Endometrium (tissue), 2 donors: ENCODE measurements around the gene GNB1L.
"Not testable (repeated sequence)": the region's sequence is repeated elsewhere in the genome, so short reads cannot be mapped to it uniquely, and the experiment has no call there.

Experiments
- FAIRE-seq: peaks from 2 replicates; lab custom pipeline; 2012; peaks lifted over from hg19 to GRCh38; lab: Jason Lieb, UNC
- donor health status: control.
- donor health status: control.

The GNB1L gene

DNA sequence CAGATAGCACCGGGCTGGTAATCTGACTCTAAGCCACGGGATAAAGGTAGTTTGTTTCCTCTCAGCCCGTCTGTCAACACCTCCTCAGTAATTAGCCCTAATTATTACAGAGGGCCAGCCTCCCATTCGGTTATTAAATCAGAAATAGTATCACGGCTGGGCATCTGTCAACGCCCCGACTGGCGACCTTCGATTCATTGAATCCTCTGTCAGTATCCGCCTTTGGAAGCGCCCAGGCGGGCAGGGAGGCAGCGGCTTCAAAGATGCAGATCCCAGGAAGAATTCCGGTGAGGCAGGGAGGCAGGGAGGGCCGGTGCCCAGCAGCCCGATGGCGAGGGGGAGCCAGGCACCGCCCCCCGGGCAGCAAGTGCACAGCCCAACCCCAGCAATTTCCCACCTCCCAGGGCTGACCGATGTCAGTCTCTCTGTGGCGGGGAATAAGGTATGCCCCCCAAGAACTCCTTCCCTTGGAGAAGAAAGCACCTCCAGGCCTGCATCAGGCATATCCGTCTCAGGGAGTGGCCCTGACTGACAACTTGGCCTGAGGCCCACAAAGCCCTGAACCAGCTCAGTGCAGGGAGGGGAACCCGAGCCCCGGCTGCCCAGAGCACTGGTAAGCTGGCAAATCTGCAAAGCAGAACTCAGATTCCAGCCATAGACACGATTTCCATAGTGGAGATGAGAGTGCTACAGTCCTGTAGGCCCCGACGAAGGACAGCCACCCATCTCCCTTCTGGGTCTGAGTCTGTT lies 11.4 kb downstream of the GNB1L start:
- FAIRE-seq = no peak

DNA sequence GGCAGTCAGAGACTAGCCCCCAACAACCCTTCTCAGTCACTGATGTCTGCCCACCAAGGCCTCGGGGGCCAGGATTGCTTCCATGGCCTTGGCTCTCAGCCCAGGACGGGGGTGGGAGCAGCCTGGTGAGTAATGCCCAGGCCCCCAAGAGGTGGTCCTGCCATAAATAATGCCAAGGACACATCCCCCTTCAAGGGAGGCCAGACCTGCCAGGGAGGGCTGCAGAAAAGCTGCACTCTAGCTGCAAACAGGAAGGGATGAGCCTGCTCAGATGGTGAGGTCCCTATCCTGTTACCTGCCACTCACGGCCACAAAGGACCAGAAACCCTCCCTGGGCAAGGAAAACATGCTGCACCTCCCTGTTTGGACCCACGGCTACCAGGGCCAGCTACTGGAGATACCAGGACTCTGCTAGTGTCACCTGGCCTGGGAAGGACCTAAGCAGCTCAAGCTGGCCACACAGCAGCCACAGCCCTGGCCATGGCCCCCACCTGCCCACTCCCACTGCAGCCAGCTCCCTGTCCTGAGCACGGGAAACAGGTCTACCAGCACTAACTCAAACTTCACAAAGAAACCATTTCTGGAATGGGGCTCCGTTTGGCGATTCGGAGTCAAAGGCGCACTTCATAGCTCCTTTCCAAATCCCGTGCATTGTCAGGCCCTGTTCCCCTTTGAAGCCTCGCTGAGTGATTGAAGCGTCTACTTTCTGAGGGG lies 12.1 kb downstream of the GNB1L start:
- no peak for FAIRE-seq

DNA sequence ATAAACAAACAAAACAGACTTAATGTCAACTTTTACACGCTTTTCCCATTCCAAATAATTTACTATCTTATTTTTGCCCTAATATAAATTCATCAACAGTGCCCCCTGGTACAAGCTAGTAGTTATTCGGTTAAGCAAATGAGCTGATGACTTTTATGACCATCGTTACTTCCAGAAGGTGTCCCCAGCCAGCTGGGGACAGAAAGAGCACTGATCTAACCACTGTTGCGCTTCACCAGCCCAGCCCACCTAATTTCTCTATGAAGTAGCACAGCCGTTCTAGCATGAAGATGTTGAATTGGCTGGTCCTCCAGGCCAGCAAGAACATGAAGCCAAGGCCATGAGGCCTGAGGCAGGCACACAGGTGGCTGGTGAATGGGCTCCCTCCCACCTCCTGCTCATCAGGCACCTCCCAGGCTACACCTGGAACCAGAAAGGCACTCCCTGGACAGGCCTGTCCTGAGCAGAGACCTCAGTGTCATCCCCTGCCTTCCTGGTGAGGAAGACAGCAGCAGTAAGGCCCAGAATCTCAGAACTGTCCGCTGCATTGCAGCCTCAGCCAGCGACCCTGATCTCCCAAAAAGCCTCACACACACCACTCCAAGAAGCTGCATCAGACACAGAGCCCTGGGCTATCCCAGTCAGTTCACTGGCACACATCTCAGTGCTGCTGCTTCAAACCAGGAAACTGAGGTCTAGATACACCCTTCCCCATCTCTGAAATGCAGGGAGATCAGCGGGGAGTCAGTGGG lies 12.9 kb downstream of the GNB1L start:
- no peak for FAIRE-seq

DNA sequence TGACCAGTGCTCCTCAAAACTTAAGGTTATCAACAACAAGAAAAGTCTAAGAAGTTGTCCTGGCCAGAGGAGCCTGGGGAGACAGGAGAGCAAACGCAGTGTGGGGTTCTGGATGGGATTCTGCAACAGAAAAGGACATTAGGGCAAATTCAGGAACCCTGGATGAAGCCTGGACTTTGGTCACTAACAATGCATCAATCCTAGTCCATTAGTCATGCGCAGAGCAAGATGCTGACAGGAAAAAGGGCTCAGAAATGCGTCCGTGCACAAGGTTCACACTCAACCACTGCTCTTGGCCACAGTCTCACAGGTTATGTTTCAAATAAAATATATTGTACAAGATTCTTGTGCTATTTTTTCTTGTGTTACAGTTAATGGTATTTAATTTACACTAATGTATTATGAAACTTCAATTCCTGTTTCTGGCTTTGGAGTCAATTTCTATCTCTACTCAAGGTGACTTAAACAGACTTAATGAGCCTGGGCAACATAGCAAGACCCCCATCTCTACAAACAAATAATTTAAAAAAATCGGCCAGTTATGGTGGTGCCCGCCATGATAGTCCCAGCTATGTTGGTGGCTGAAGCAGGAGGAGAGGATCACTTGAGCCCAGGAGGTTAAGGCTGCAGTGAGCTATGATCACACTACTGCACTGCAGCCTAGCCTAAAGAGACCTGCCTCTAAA lies 13.6 kb downstream of the GNB1L start:
- no peak for FAIRE-seq

DNA sequence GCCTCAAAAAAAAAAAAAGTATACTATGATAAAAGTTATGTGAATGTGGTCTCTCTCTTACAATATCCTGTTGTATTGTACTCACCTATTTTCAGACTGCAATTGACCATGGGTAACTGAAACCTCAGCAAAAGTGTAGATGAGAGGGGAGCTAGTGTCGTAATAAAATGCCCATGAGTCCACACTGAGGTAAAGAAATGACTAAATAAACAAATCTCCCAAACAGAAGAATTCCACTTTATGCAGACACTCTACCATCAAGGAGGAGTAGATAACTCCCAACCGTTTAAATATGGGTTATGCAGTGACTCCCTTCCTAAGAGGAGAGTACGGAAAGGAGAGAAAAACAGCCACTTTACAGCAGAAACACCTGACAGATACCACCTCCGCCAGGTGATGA lies 14.6 kb downstream of the GNB1L start:
- no peak for FAIRE-seq

DNA sequence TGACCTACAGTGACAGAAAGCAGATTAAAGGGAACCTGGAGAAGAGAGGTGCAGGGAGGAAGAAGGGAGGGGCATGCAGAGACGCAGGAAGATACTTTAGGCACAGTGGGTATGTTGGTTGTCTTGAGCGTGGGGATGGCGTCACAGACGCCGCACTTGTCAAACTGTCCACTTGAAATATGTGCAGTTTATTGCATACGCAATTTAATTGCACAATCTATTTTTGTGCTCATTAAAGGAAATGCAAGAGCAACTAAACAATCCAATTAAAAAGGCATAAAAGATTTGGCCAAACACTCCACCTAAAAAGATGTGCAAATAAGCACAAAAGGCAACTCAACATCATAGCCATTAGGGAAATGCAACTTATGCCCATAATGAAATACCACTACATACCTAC lies 16.8 kb downstream of the GNB1L start:
- no peak for FAIRE-seq

DNA sequence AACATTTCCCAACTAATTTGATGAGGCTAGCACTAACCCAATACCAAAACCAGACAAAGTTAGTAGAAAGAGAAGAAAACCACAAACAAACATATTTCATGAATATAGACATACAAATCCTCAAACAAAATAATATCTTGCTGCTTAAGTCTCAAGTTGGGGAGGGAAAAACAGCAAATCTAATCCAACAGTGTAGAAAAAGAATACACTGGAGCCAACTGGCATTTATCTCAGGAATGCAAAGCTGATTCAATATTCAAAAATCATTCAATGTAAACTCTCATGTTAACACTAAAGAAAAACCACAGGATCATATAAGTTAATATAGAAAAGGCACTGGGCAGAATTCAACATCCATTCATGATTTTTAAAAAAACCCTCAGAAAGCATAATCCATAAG lies 18.2 kb downstream of the GNB1L start:
- no peak for FAIRE-seq

DNA sequence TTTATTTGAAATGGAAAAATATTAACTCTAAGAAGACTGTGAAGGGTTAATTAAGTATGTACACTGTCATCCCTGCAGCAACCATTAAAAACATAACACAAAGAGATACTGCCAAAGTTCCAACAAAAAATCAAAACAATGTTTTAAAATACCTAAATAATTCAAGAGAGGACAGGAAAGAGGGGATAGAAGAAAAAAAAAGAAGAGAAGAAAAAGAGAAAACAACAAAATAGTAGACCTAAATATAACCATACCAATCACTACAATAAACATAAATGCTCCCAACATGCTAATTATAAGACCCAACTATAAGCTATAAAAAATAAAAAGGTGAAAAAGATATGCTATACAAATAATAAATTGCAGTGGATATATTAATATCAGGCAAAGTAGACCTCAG lies 20.1 kb downstream of the GNB1L start:
- FAIRE-seq = no peak

DNA sequence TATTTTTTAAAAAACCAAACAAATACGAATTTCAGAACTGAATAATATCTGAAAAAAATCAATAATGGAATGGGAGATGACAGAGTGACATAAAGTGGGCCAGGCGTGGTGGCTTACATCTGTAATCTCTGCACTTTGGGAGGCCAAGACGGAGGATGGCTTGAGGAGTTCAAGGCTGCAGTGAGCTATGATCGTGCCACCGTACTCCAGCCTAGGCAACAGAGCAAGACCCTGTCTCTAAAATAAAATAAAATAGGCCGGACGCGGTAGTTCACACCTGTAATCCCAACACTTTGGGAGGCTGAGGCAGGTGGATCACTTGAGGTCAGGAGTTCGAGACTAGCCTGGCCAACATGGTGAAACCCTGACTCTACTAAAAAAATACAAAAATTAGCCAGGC lies 21.3 kb downstream of the GNB1L start:
- FAIRE-seq = not testable (repeated sequence)

DNA sequence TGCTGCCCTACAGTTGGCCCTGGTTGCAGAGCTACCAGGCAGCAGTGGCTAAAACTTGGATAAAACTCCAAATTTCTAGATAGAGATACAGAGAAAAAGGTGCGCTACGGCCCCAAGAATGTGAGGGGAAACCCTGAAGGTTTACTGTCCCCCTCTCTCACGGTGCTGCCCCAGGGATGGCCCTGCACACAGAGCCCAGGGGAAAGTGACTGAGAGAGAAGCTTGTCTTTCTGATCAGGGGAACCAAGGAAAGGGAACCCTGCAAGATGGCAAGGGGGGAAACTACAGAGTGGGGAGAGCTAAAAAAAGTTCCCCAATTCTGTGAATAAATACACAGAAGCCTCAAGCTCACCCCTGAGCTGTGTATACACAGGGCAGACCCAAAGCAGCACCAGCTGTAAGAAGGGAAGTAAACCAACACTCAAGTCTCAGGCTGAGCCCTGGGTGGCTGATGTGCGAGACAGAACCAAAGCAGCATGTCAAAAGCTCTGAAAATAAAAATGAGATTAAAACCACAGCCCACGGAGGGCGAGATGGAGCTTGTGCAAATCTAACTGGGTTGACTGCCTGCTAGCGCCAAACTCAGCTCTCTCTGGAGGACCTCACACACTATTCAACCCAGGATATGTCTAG lies 22.1 kb downstream of the GNB1L start:
- FAIRE-seq = no peak

DNA sequence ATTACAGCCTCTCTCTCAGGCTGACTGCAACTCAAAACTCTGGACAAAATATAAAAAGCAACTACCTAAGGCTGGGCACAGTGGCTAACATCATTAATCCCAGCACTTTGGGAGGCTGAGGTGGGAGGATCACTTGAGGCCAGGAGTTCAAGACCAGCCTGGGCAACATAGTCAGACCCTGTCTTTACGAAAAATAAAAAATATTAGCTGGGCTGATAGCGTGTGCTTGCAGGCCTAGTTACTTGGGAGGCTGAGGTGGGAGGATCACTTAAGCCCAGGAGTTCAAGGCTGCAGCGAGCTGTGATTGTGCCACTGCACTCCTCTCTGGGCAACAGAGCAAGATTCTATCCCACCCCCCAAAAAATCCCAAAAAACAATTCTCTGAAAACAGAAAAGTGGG lies 22.7 kb downstream of the GNB1L start:
- not testable (repeated sequence) for FAIRE-seq

DNA sequence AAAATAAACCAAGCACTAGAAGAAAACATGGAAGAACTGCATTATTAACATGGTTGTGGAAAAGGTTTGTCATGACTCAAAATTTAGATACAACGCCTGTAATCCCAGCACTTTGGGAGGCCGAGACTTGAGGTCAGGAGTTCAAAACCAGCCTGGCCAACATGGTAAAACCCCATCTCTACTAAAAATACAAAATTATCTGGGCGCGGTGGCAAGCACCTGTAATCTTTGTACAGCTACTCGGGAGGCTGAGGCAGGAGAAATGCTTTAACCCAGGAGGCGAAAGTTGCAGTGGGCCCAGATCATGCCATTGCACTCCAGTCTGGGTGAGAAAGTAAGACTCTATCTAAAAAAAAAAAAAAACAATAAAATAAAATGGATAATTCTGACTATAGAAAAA lies 23.7 kb downstream of the GNB1L start:
- no peak for FAIRE-seq

DNA sequence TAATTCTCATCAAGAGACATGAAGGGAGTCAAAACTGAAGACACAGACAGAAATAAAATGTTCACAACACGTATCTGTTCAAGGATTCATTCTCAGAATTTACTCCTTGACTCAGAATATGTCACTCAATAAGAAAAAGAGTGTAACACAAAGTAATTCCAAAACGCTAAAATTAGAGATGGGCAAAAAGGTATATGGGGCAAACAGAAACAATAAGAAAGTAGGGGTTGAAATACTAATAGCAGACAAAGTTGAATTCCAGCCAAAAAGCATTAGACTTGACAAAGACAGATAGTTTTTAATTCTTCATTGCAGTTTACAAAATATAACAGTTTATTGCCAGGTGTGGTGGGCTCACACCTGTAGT lies 26.7 kb downstream of the GNB1L start:
- FAIRE-seq = no peak

DNA sequence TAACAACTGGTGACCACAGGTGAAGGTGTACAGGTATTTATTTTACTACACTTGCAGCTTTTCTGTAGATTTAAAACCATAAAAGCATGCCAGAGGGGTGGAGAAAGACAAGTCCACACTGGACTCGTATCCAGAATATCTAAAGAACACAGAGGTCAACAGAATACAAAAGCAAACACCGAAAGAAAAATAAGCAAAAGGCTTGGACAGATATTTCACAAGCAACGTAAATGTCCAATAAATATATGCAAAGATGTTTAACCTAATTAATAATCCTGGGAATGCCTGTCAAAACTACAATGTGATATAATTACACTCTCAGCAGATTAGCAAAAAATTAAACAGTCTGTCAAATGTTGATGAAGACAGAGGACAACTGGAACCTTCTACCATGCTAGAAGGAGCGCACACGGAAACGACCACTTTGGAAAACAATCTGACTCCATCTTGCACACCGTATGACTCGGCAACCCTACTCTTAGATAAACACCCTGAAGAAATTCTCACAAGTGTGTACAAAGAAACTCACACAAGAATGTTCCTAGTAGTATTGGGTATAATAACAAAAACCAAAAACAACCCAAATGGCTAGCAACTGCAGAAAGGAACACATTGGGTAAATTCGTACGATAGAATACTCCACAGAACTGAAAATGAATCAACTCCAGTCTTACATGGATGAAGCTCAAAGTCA lies 27.2 kb downstream of the GNB1L start:
- FAIRE-seq = no peak

DNA sequence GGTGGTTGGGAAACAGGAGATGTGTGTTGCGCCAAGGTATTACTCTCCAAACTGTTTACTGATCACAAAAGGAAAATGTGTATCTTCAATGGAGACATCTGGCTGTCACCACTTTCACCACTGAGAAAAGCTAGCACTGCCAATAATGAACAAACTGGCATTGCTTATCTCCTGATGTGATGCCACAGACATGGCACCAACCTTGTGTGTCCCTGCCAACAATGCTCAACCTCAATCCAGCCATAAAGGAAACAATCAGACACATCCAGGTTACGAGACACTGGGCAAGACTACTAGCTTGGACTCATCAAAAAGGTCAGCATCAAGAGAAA lies 28.1 kb downstream of the GNB1L start:
- no peak for FAIRE-seq

DNA sequence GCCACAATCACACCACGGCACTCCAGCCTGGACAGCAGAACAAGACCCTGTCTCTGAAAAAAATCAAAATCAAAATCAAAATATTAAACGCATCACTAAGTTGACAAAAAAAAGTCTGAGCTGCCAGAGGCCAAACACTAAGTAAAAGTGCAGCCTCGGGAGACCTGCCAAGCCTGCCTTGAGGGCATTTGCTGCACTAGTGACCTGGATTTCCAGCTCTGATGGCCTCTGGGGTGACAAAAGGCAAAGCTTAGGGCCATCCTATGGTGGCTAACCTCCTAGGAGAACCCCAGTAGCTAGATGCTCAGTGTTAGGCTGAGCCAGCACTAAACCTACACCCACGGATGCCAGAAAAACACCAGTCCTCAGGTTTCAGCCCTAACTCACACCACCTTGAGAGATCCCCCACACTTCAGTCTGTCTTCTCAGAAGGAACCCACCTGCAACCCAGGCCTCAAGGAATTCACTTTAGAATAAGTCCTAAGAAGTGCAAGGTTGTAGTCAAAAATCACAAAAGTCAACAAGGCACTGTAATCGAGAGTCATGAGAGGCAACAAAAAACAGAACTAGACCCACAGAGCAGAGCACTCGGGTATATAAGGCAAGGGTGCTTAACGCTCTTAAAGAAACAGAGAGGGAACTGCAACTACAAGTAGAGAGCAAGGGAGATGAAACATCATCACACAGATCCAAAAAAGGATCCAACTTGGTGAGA lies 28.6 kb downstream of the GNB1L start:
- FAIRE-seq = no peak

DNA sequence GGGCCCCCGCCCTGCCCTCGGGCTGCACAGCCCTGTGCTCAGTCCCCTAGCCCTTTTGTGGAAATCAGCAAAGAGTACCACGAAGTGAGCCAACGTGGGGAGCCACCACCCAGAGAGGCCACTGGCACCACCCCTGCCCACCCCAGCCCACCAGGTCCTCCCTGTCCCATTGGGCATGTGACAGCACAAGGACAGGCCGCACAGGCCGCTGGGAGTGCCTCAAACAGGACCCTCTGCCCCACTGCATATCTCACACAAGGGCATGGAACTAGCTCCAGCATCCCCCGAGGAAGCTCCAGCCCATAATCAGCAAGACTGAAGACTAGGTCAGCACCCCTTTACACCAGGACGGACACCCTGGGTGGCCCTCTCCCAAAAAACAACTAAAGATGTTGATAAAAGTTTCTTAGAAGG lies 29.7 kb downstream of the GNB1L start:
- FAIRE-seq = no peak

DNA sequence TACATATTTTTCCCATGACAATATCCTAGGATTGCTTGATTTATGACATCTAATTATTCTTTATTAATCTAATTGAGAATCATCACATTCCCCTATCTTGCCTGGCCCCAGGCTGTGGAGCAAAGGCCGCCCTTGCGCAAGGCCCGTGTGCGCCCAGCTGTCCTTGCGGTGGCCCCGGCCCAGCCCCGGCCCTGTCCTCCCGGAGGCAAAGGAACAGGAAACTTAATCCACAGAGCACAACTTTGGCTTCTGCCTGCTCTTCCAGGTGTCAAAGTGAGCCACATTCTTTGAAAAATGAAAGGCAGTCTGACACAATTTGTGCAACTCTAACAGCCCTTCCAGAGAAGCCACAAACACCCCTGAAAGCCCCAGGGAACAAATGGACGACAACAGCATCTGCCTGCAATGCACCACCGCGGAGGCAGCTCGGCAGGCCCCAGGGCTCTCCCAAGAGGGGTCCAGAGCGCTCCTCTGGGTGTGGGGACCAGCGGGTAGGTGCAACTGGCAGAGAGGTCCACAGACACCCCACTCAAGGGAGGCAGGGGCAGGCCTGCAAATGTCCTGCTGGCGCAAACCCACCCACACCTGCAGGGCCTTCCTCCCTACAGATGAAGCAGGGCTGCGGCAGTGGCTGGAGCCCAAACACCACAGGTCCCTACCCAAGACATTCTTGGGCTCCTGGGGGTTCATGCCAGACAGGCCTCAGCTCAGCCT lies 30.3 kb downstream of the GNB1L start:
- no peak for FAIRE-seq

DNA sequence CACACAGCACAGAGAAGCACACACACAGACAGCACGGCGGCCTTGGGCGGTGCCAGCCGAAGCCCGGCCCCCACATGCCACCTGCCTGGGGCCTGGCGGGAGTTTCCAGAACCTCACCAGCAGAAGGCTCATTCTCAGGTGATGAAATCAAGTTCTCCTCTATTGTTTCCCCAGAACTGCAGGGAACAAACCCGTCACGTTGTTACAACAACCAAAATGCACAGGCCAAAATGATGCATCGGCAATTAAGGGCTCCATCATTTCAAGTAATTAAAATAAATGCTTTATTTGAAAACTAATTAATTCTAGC lies 30.8 kb downstream of the GNB1L start:
- no peak for FAIRE-seq

DNA sequence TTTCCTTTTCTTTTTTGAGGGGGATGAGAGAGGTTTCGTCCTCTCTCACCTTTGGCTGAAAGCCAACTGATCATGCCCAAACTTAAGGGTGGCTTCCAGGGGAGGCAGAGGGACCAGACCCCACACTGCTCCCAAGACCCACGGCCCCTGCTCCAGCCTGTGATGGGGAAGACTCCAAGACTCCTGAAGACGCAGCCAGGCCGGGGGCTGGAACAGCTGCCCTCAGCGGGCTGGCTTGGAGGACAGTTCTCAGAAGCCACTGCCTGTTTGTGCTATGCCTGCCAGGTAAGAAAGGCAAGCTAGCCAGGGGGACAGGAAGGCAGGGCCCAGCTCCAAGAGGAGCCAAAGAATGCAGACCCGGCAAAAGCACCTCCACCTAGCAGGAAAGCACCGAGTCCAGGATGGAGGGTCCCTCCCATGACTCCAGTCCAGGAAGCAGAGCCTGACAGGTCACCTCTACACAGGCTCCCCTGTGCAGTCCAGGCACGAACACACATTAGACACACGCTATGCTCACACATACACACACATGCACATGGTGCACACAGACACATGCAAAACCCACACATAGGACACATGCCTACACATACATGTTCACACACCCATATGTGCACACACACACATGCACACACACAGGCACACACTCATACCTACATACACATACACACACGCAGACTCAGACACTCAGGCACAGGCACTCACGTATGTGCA lies 31.3 kb downstream of the GNB1L start:
- no peak for FAIRE-seq
